ENCODE data around the gene OR4F6.

- no peak for TF ChIP-seq CTCF (IDR thresholded peaks at IDR 0.05)
- TF ChIP-seq POLR2A (IDR thresholded peaks at IDR 0.05), result no peak
Observed at GRCh38 chr15:101775136-101775535, 28.2 kb upstream of the OR4F6 start.
